H9 (cell line): ENCODE measurements around the gene TMEM237. TPM values are rescaled to one million over a fixed set of nuclear protein-coding genes. Genes with fewer than 3 reads are reported as not detected.

Source experiments
- DNase-seq: peaks from one replicate; pipeline ENCODE4 v3.0.0-alpha.2; 2017
- H2AFZ ChIP-seq: one replicate; pipeline ENCODE4 v1.6.1; 2013; ENCODE audit warnings: mild to moderate bottlenecking, low read length, control low read depth, moderate library complexity
- H2AK5ac ChIP-seq: 2 replicates; pipeline ENCODE4 v1.6.1; 2013; ENCODE audit warnings: low read length, control low read depth, mixed read lengths; ENCODE audit not compliant: insufficient read length
- H2BK120ac ChIP-seq: one replicate; pipeline ENCODE4 v1.6.1; 2013; ENCODE audit warnings: low read depth, mild to moderate bottlenecking, low read length, control low read depth, inconsistent platforms; ENCODE audit not compliant: poor library complexity, severe bottlenecking
- H2BK12ac ChIP-seq: 2 replicates; pipeline ENCODE4 v1.6.1; 2013; ENCODE audit warnings: low read length, control low read depth, mixed read lengths, low read depth; ENCODE audit not compliant: insufficient read length
- H2BK15ac ChIP-seq: 2 replicates; pipeline ENCODE4 v1.6.1; 2013; ENCODE audit warnings: low read depth, low read length, control low read depth
- H2BK20ac ChIP-seq: one replicate; pipeline ENCODE4 v1.6.1; 2013; ENCODE audit warnings: low read depth, mild to moderate bottlenecking, low read length, control low read depth, inconsistent platforms; ENCODE audit not compliant: poor library complexity, severe bottlenecking
- H2BK5ac ChIP-seq: 2 replicates; pipeline ENCODE4 v1.6.1; 2013; ENCODE audit warnings: low read length, control low read depth, mixed read lengths; ENCODE audit not compliant: insufficient read length
- H3K14ac ChIP-seq: 2 replicates; pipeline ENCODE4 v1.6.1; 2013; ENCODE audit warnings: low read length, control low read depth; ENCODE audit not compliant: insufficient read depth
- H3K18ac ChIP-seq: 2 replicates; pipeline ENCODE4 v1.6.1; 2013; ENCODE audit warnings: low read depth, mild to moderate bottlenecking, mixed read lengths, low read length, control low read depth; ENCODE audit not compliant: insufficient read length
- H3K23ac ChIP-seq: 2 replicates; pipeline ENCODE4 v1.6.1; 2013; ENCODE audit warnings: low read length, control low read depth, mixed read lengths, low read depth; ENCODE audit not compliant: insufficient read length
- H3K23me2 ChIP-seq: 2 replicates; pipeline ENCODE4 v1.6.1; 2013; ENCODE audit warnings: low read depth, mild to moderate bottlenecking, mixed read lengths, low read length, control low read depth; ENCODE audit not compliant: insufficient read length, poor library complexity, severe bottlenecking
- H3K27ac ChIP-seq: 2 replicates; pipeline ENCODE4 v1.5.1; 2013; ENCODE audit warnings: low read length, control low read depth, mixed read lengths, low read depth; ENCODE audit not compliant: insufficient read length
- H3K27me3 ChIP-seq: 2 replicates; pipeline ENCODE4 v1.6.1; 2013; ENCODE audit warnings: low read length, control low read depth, inconsistent platforms; ENCODE audit not compliant: insufficient read depth
- H3K4ac ChIP-seq: 2 replicates; pipeline ENCODE4 v1.6.1; 2013; ENCODE audit warnings: low read depth, mild to moderate bottlenecking, control low read depth, inconsistent platforms, low read length, moderate library complexity
- H3K4me1 ChIP-seq: 2 replicates; pipeline ENCODE4 v1.6.1; 2013; ENCODE audit warnings: low read length, control low read depth, inconsistent platforms; ENCODE audit not compliant: insufficient read depth
- H3K4me2 ChIP-seq: 2 replicates; pipeline ENCODE4 v1.6.1; 2013; ENCODE audit warnings: low read length, control low read depth, mixed read lengths; ENCODE audit not compliant: insufficient read length, insufficient read depth
- H3K56ac ChIP-seq: 2 replicates; pipeline ENCODE4 v1.6.1; 2013; ENCODE audit warnings: low read depth, mild to moderate bottlenecking, mixed read lengths, low read length, control low read depth; ENCODE audit not compliant: insufficient read length
- H3K79me1 ChIP-seq: 2 replicates; pipeline ENCODE4 v1.6.1; 2013; ENCODE audit warnings: low read depth, mild to moderate bottlenecking, moderate library complexity, low read length, control low read depth, inconsistent platforms; ENCODE audit not compliant: insufficient read depth, poor library complexity, severe bottlenecking
- H3K79me2 ChIP-seq: 2 replicates; pipeline ENCODE4 v1.6.1; 2013; ENCODE audit warnings: low read length, control low read depth, inconsistent platforms; ENCODE audit not compliant: insufficient read depth
- H3K9ac ChIP-seq: 2 replicates; pipeline ENCODE4 v1.6.1; 2013; ENCODE audit warnings: low read length, control low read depth, mixed read lengths; ENCODE audit not compliant: insufficient read length; ENCODE audit errors: extremely low read depth
- H3K9me3 ChIP-seq: one replicate; pipeline ENCODE4 v1.6.1; 2013; ENCODE audit warnings: low read depth, low read length, inconsistent platforms; ENCODE audit not compliant: control insufficient read depth
- H3T11ph ChIP-seq: one replicate; pipeline ENCODE4 v1.6.1; 2013; ENCODE audit warnings: mild to moderate bottlenecking, low read length, control low read depth, inconsistent platforms
- H4K20me1 ChIP-seq: one replicate; pipeline ENCODE4 v1.6.1; 2013; ENCODE audit not compliant: control insufficient read depth, insufficient read length, insufficient read depth
- H4K5ac ChIP-seq: 2 replicates; pipeline ENCODE4 v1.6.1; 2013; ENCODE audit warnings: low read depth, mild to moderate bottlenecking, mixed read lengths, low read length, control low read depth; ENCODE audit not compliant: insufficient read length
- H4K8ac ChIP-seq: replicated peaks from 2 replicates; pipeline ENCODE4 v1.6.1; 2013; ENCODE audit warnings: low read length, control low read depth, mixed read lengths, low read depth; ENCODE audit not compliant: insufficient read length
- H4K91ac ChIP-seq: 2 replicates; pipeline ENCODE4 v1.6.1; 2013; ENCODE audit warnings: low read depth, mild to moderate bottlenecking, moderate library complexity, mixed read lengths, low read length, control low read depth; ENCODE audit not compliant: insufficient read length
- H3K27ac Mint-ChIP-seq, 3 experiments: 2 replicates in 2 of 3; 3 replicates in 1 of 3; pipeline ENCODE4 v1.8.0; 2020 to 2021; ENCODE audit warnings: mixed read lengths in 3 of 3, mild to moderate bottlenecking in 1 of 3, moderate library complexity in 1 of 3
- H3K27me3 Mint-ChIP-seq: 2 replicates; pipeline ENCODE4 v1.8.0; 2021; ENCODE audit warnings: low read depth, mild to moderate bottlenecking, moderate library complexity, mixed read lengths
- H3K36me3 Mint-ChIP-seq, 3 experiments: 2 replicates in 2 of 3; 3 replicates in 1 of 3; pipeline ENCODE4 v1.8.0; 2020 to 2021; ENCODE audit warnings: low read depth in 3 of 3, mixed read lengths in 3 of 3; ENCODE audit not compliant: insufficient read depth in 1 of 3
- H3K4me1 Mint-ChIP-seq, 2 experiments: 2 replicates each; pipeline ENCODE4 v1.8.0; 2020; ENCODE audit warnings: mixed read lengths in 2 of 2
- H3K4me3 Mint-ChIP-seq, 2 experiments: 2 replicates in 1 of 2; 3 replicates in 1 of 2; pipeline ENCODE4 v1.8.0; 2020 to 2021; ENCODE audit warnings: mild to moderate bottlenecking in 2 of 2, mixed read lengths in 2 of 2, moderate library complexity in 1 of 2
- H3K9me3 Mint-ChIP-seq, 2 experiments: 2 replicates in 1 of 2; 3 replicates in 1 of 2; pipeline ENCODE4 v1.8.0; 2020; ENCODE audit warnings: mild to moderate bottlenecking in 2 of 2, mixed read lengths in 2 of 2, moderate library complexity in 1 of 2
- CTCF ChIP-seq: fragments of 200-600 bp; sonication (generic); conservative IDR thresholded peaks from 3 replicates; pipeline ENCODE4 v1.8.0; 2021; ENCODE audit warnings: antibody characterized with exemption, mild to moderate bottlenecking
- WGBS: extraction: QIAGEN DNeasy Blood & Tissue Kit; methylation state at CpG from one replicate; pipeline ENCODE4 v1.1.7; 2013; ENCODE audit warnings: missing lambda C conversion rate, low lambda C conversion rate, mixed read lengths; ENCODE audit not compliant: insufficient read length; ENCODE audit errors: extremely low coverage; 5-methylcytosine and 5-hydroxymethylcytosine counted together
- total RNA-seq: library from RNA; stranded (reverse); gene quantifications from 2 replicates; pipeline ENCODE4 v1.2.1, GENCODE V29; 2021

Gene TMEM237
- total RNA-seq, 1 experiment from 2014 or later, result 37.7 TPM

DNA sequence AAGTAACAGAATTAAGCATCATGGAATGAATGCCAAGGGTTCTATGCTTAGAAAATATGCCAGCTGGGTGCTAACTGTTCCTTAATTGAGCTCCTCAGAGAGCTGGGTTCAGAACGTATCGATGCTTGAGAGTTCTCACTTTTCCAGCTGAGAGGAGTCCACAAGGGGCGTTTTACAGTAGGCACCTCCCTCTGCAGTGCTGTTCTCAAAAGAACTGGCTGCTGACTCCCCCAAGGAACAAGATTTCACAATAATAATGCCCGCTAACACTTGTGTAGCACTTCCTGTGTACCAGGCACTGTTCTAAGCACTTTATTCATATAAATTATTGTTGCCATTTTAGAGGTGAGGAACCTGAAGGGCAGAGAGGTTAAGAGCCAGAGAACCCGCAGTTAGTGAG is 18.1 kb upstream of the TMEM237 start:
- H4K5ac ChIP-seq, result no peak overlapping the region
- no peak overlapping the region for H4K8ac ChIP-seq
- Mint-ChIP-seq H3K36me3 (no peaks in the 10 kb centered on the region), H3K4me3 (no peak overlapping the region), H3K9me3 (no peaks in the 10 kb centered on the region), H3K27me3 (0 out of 2 replicates have a peak, but pooled peaks cover 2% of the 10 kb centered on the region), H3K4me1 (peaks cover 3 to 6% of the 10 kb centered on the region in 2 experiments; a peak in 3 of 4 replicates), H3K27ac (no peak overlapping the region; a peak in 1 of 7 replicates)
- no peak overlapping the region for H3T11ph ChIP-seq
- no peak overlapping the region for H3K56ac ChIP-seq
- H3K79me2 ChIP-seq, result no peaks in the 10 kb centered on the region
- no peaks in the 10 kb centered on the region for H4K20me1 ChIP-seq
- H2AFZ ChIP-seq, result peak overlapping the region; percentile 68
- H3K4me2 ChIP-seq, result no peak overlapping the region
- H3K27me3 ChIP-seq, result no peaks in the 10 kb centered on the region
- no peak overlapping the region for H3K14ac ChIP-seq
- H2BK20ac ChIP-seq, result no peak overlapping the region
- H4K91ac ChIP-seq, result no peak overlapping the region
- no CpG with 5 or more reads among the region's 5 CpGs for WGBS
- H3K18ac ChIP-seq, result no peak overlapping the region
- no peak for DNase-seq
- no peak overlapping the region for H3K23ac ChIP-seq
- no peaks in the 10 kb centered on the region for H3K23me2 ChIP-seq
- H2BK15ac ChIP-seq, result no peak overlapping the region
- no peak overlapping the region for H2AK5ac ChIP-seq
- no peak overlapping the region for H2BK120ac ChIP-seq
- no peak overlapping the region for H3K9ac ChIP-seq
- no peak overlapping the region for H2BK5ac ChIP-seq
- H3K4ac ChIP-seq, result no peak overlapping the region
- H3K27ac ChIP-seq, result no peak overlapping the region
- no peak overlapping the region for H2BK12ac ChIP-seq
- H3K79me1 ChIP-seq, result no peaks in the 10 kb centered on the region
- no peaks in the 10 kb centered on the region for H3K9me3 ChIP-seq
- H3K4me1 ChIP-seq, result no peaks in the 10 kb centered on the region
- TF ChIP-seq CTCF, result no peak
